HUES64 (cell line): ENCODE results near the gene NUDT16.

ENCODE experiments used
- H3K27ac ChIP-seq: 2 replicates; pipeline ENCODE4 v1.7.0; 2013; ENCODE audit warnings: low read depth, low read length, inconsistent platforms
- H3K27me3 ChIP-seq: 2 replicates; pipeline ENCODE4 v1.6.1; 2013; ENCODE audit warnings: mild to moderate bottlenecking, low read length; ENCODE audit not compliant: insufficient read depth
- H3K36me3 ChIP-seq: 2 replicates; pipeline ENCODE4 v1.6.1; 2013; ENCODE audit warnings: mild to moderate bottlenecking, low read length; ENCODE audit not compliant: insufficient read depth
- H3K4me1 ChIP-seq: 2 replicates; pipeline ENCODE4 v1.6.1; 2013; ENCODE audit warnings: mild to moderate bottlenecking, low read length, moderate library complexity; ENCODE audit not compliant: insufficient read depth
- H3K4me3 ChIP-seq: 2 replicates; pipeline ENCODE4 v1.5.1; 2013; ENCODE audit warnings: mild to moderate bottlenecking, low read length, moderate library complexity
- H3K9ac ChIP-seq: 2 replicates; pipeline ENCODE4 v1.6.1; 2013; ENCODE audit warnings: mild to moderate bottlenecking, low read depth, low read length
- H3K9me3 ChIP-seq: 2 replicates; pipeline ENCODE4 v1.6.1; 2013; ENCODE audit warnings: low read depth, low read length; ENCODE audit not compliant: insufficient read depth
- WGBS: fragments of 150-250, 120-280 bp; methylation state at CpG from one replicate; pipeline ENCODE4 v1.1.7; 2013; ENCODE audit warnings: missing lambda C conversion rate; 5-methylcytosine and 5-hydroxymethylcytosine counted together

Gene NUDT16

DNA sequence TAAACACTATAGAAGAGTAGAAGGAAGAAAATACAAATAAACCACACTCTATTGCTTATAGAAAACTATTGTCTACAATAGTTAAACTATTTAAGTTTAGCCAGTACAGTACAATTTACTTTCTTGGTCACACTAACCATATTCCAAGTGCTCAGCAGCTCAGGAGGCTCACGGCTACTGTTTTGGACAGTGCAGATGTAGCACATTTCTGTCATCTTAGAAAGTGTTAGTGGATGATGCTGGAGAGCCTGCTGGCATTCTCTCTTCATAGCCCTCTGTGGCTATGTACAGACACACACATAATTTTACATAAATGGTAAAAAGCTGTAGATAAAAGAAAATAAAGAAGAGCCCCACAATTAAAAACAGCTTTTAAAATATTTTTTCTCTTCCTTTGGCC is 23.8 kb downstream of the NUDT16 start:
- Histone ChIP-seq H3K9me3 (no peaks in the 10 kb centered on the region), H3K4me1 (no peaks in the 10 kb centered on the region), H3K27ac (no peak overlapping the region), H3K27me3 (no peaks in the 10 kb centered on the region), H3K36me3 (no peaks in the 10 kb centered on the region), H3K4me3 (no peak overlapping the region), H3K9ac (no peak overlapping the region)
- 100% methylated on average over 1 of the region's 1 CpG for WGBS

- WGBS = 66% methylated on average over 2 of the region's 2 CpGs
- no peak overlapping the region for H3K4me3 ChIP-seq
- no peaks in the 10 kb centered on the region for H3K36me3 ChIP-seq
- H3K27ac ChIP-seq = no peak overlapping the region
- no peaks in the 10 kb centered on the region for H3K4me1 ChIP-seq
- no peaks in the 10 kb centered on the region for H3K27me3 ChIP-seq
- no peak overlapping the region for H3K9ac ChIP-seq
- H3K9me3 ChIP-seq = no peaks in the 10 kb centered on the region
These were observed 24.7 kb downstream of the NUDT16 start for GRCh38 chr3:131406274-131406673.

- H3K27me3 ChIP-seq = no peaks in the 10 kb centered on the region
- no peak overlapping the region for H3K4me3 ChIP-seq
- H3K27ac ChIP-seq = no peak overlapping the region
- no peaks in the 10 kb centered on the region for H3K4me1 ChIP-seq
- no peak overlapping the region for H3K9ac ChIP-seq
- no peaks in the 10 kb centered on the region for H3K9me3 ChIP-seq
- H3K36me3 ChIP-seq = no peaks in the 10 kb centered on the region
- 94% methylated on average over 2 of the region's 2 CpGs for WGBS
These were observed 36.2 kb downstream of the NUDT16 start for GRCh38 chr3:131417751-131418150.

DNA sequence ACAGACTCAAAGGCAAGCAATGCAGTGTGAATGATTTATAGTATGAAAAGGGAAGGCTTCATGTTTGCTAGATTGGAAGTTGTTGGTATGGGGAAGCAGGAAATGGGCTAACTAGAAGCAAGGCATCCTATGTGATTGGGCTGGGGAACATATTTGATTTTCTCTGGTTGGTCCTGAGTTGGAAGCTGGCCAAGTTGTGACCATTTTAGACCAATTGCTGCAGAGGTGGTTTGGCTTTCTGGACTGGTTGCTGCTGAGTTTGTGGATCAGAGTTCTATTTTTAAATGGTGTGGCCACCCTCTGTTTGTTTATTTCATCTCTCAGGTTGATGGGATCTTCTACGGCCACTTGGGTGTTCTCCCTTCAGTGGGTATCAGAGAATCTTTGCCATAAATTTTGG is 39.7 kb downstream of the NUDT16 start:
- WGBS = 97% methylated on average over 1 of the region's 1 CpG
- no peak overlapping the region for H3K27ac ChIP-seq
- H3K4me1 ChIP-seq = no peaks in the 10 kb centered on the region
- no peaks in the 10 kb centered on the region for H3K9me3 ChIP-seq
- no peak overlapping the region for H3K9ac ChIP-seq
- no peaks in the 10 kb centered on the region for H3K36me3 ChIP-seq
- H3K4me3 ChIP-seq = no peak overlapping the region
- H3K27me3 ChIP-seq = no peaks in the 10 kb centered on the region

DNA sequence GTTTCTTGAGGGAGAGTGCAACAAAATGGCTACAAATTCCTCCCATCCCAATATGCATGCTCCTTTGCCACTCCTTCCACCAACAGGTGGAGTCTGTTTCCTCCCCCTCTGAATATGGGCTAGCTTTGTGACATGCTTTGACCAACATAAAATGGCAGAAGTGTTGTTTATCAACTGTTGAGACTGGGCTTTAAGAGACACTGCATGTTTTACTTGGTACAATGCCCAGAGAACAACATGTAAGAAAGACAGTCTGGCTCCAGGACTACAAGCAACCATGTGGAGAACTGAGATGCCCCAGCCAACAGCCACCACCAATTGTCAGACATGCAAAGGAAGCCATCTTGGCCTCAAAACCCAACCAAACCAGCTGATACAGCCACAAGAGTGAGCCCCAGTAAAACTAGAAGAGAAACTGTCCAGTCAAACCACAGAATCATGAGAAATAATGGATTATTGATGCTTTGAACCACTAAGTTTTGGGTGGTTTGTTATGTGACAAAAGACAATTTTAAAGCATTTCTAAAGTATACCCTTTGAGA is 40.5 kb downstream of the NUDT16 start:
- no peaks in the 10 kb centered on the region for H3K4me1 ChIP-seq
- H3K9ac ChIP-seq = no peak overlapping the region
- H3K9me3 ChIP-seq = no peaks in the 10 kb centered on the region
- no peak overlapping the region for H3K27ac ChIP-seq
- H3K4me3 ChIP-seq = no peak overlapping the region
- H3K27me3 ChIP-seq = no peaks in the 10 kb centered on the region
- H3K36me3 ChIP-seq = no peaks in the 10 kb centered on the region

- no peak overlapping the region for H3K4me3 ChIP-seq
- H3K27ac ChIP-seq = no peak overlapping the region
- H3K36me3 ChIP-seq = no peaks in the 10 kb centered on the region
- no peaks in the 10 kb centered on the region for H3K9me3 ChIP-seq
- WGBS = 76% methylated on average over 2 of the region's 2 CpGs
- no peaks in the 10 kb centered on the region for H3K4me1 ChIP-seq
- H3K9ac ChIP-seq = no peak overlapping the region
- H3K27me3 ChIP-seq = no peaks in the 10 kb centered on the region
These were observed 45.7 kb downstream of the NUDT16 start for GRCh38 chr3:131427226-131427625.

DNA sequence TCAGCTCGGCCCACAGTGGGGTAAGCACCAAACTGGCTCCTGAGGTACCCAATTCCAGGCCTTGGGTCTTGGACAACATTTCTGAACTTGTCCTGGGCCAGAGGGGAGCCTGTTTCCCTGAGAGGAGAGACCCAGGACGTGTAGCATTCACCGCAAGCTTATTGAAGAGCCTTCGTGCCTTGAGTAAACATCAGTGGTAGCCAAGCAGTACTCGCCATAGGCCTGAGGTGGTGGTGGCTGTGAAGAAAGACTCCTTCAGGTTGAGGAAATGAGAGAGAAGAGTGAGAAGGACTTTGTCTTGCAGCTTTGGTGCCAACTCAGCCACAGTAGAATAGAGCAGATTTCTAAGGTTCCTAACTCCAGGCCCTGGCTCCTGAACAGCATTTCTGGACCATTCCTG is 50.2 kb downstream of the NUDT16 start:
- Histone ChIP-seq H3K27me3 (no peaks in the 10 kb centered on the region), H3K36me3 (no peaks in the 10 kb centered on the region), H3K4me1 (no peaks in the 10 kb centered on the region), H3K9ac (no peak overlapping the region), H3K9me3 (no peaks in the 10 kb centered on the region), H3K4me3 (no peak overlapping the region), H3K27ac (no peak overlapping the region)
- WGBS = 75% methylated on average over 5 of the region's 5 CpGs

GRCh38 chr3:131432441-131432840 is 50.9 kb downstream of the NUDT16 start:
- H3K27ac ChIP-seq = no peak overlapping the region
- H3K36me3 ChIP-seq = no peaks in the 10 kb centered on the region
- no peak overlapping the region for H3K4me3 ChIP-seq
- no peaks in the 10 kb centered on the region for H3K4me1 ChIP-seq
- WGBS = 88% methylated on average over 3 of the region's 3 CpGs
- H3K9me3 ChIP-seq = no peaks in the 10 kb centered on the region
- no peaks in the 10 kb centered on the region for H3K27me3 ChIP-seq
- H3K9ac ChIP-seq = no peak overlapping the region

DNA sequence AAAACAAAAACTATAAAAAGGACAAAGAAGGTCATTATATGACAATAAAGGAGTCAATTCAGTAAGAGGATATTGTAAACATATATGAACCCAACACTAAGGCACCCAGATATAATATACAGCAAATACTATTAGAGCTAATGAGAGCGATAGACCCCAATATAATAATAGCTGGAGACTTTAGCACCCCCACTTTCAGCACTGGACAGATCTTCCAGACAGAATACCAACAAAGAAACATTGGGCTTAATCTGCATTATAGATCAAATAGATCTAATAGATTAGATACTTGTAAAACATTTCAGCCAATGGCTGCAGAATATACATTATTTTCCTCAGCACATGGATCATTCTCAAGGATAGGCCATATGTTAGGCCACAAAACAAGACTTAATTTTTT is 53.4 kb downstream of the NUDT16 start:
- H3K27me3 ChIP-seq = no peaks in the 10 kb centered on the region
- 100% methylated on average over 1 of the region's 1 CpG for WGBS
- H3K36me3 ChIP-seq = no peaks in the 10 kb centered on the region
- H3K9me3 ChIP-seq = no peaks in the 10 kb centered on the region
- H3K4me3 ChIP-seq = no peak overlapping the region
- H3K27ac ChIP-seq = no peak overlapping the region
- H3K4me1 ChIP-seq = no peaks in the 10 kb centered on the region
- H3K9ac ChIP-seq = no peak overlapping the region
